GM23248 (cell line): Measurements from ENCODE around the gene SLC1A2. TPM values are rescaled to one million over a fixed set of nuclear protein-coding genes. Genes with fewer than 3 reads are reported as not detected.

Experiments used
- DNase-seq: peaks from one replicate; pipeline ENCODE4 v3.0.0-alpha.2; 2015
- H2AFZ ChIP-seq: fragments of 200-600 bp; sonication (generic); 2 replicates; pipeline ENCODE4 v1.6.1; 2016; ENCODE audit warnings: antibody characterized with exemption
- H3F3A ChIP-seq: fragments of 200-600 bp; sonication (generic); 2 replicates; pipeline ENCODE4 v1.6.1; 2016; ENCODE audit warnings: mild to moderate bottlenecking, antibody characterized with exemption, mixed run types; ENCODE audit not compliant: insufficient read depth
- H3K27ac ChIP-seq: fragments of 200-600 bp; sonication (generic); 2 replicates; pipeline ENCODE4 v1.5.1; 2016; ENCODE audit warnings: mild to moderate bottlenecking
- H3K27me3 ChIP-seq: fragments of 200-600 bp; sonication (generic); replicated peaks from 2 replicates; pipeline ENCODE4 v1.6.1; 2016; ENCODE audit warnings: mild to moderate bottlenecking; ENCODE audit not compliant: insufficient read depth
- H3K36me3 ChIP-seq: fragments of 200-600 bp; sonication (generic); 2 replicates; pipeline ENCODE4 v1.6.1; 2016; ENCODE audit warnings: low read depth, mild to moderate bottlenecking
- H3K4me1 ChIP-seq: fragments of 200-600 bp; sonication (generic); 2 replicates; pipeline ENCODE4 v1.6.1; 2016; ENCODE audit warnings: mild to moderate bottlenecking; ENCODE audit not compliant: insufficient read depth
- H3K4me2 ChIP-seq: fragments of 200-600 bp; sonication (generic); one replicate; pipeline ENCODE4 v1.6.1; 2016; ENCODE audit warnings: mild to moderate bottlenecking; ENCODE audit not compliant: unreplicated experiment
- H3K4me3 ChIP-seq: fragments of 200-600 bp; sonication (generic); 2 replicates; pipeline ENCODE4 v1.5.1; 2016; ENCODE audit warnings: mild to moderate bottlenecking
- H3K79me2 ChIP-seq: fragments of 200-600 bp; sonication (generic); 2 replicates; pipeline ENCODE4 v1.6.1; 2016; ENCODE audit warnings: mild to moderate bottlenecking; ENCODE audit not compliant: insufficient read depth
- H3K9ac ChIP-seq: fragments of 200-600 bp; sonication (generic); 2 replicates; pipeline ENCODE4 v1.6.1; 2016; ENCODE audit warnings: mild to moderate bottlenecking
- H3K9me2 ChIP-seq: fragments of 200-600 bp; sonication (generic); 2 replicates; pipeline ENCODE4 v1.6.1; 2016; ENCODE audit warnings: mixed run types, mild to moderate bottlenecking, moderate library complexity; ENCODE audit not compliant: insufficient read depth
- H3K9me3 ChIP-seq: fragments of 200-600 bp; sonication (generic); one replicate; pipeline ENCODE4 v1.6.1; 2017; ENCODE audit warnings: low read depth
- H4K20me1 ChIP-seq: fragments of 200-600 bp; sonication (generic); 2 replicates; pipeline ENCODE4 v1.6.0; 2016; ENCODE audit not compliant: insufficient read depth
- EZH2 ChIP-seq: fragments of 200-600 bp; sonication (generic); IDR thresholded peaks from 2 replicates; pipeline ENCODE4 v1.6.1; 2018; ENCODE audit warnings: antibody characterized with exemption, mild to moderate bottlenecking; ENCODE audit not compliant: insufficient read depth, poor library complexity, severe bottlenecking
- EZH2phosphoT487 ChIP-seq: fragments of 200-600 bp; sonication (generic); IDR thresholded peaks from 2 replicates; pipeline ENCODE4 v1.6.1; 2018; ENCODE audit warnings: antibody characterized with exemption, moderate library complexity, mild to moderate bottlenecking, low read depth; ENCODE audit not compliant: insufficient read depth
- WGBS, 2 experiments: methylation state at CpG; one replicate each; pipeline ENCODE4 v1.1.6; 2015 to 2017; ENCODE audit warnings: low lambda C conversion rate in 2 of 2, low coverage in 1 of 2; ENCODE audit errors: missing lambda C conversion rate in 2 of 2; 5-methylcytosine and 5-hydroxymethylcytosine counted together
- in situ Hi-C: fragments of 300-500 bp; cut with MboI; formaldehyde crosslinking; loops from 2 replicates; pipeline ENCODE4 v1.15.0; 2020
- polyA plus RNA-seq: library from polyadenylated mRNA; unstranded; fragments of >200 nt; fragmentation: Nextera tagmentation; extraction: Ambion mirVana; gene quantifications from 2 replicates; pipeline ENCODE4 v1.2.1, GENCODE V29; 2016
- total RNA-seq: library from RNA; depleted of rRNA; stranded (reverse); fragments of >200 nt; shearing (Covaris generic); gene quantifications from 2 replicates; pipeline ENCODE4 v1.2.3, GENCODE V29; 2014

SLC1A2 gene
- total and polyA plus RNA-seq, 2 experiments from 2014 or later: 0.88 to 1.2 TPM

DNA sequence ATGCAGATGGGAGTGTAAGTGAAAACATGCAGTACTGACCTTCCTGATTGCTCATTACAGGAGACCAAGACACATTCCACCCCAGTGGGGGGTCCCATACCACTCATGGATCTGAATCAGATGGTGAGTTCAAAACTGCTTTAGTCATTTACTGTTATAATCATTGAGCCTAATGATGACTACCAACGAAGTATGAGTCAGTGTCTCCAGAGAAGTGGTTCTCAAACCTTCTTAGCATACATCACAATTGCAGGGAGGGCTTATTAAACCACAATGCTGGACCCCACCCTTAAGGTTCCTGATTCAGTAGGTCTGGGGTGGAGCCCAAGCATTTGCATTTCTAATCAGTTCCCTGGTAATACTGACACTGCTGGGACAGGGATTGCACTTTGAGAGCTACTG is 204.6 kb downstream of the SLC1A2 start:
- Histone ChIP-seq H3K36me3 (peaks cover 59% of the 10 kb centered on the region), H3K27ac (peak overlapping the region; percentile 97), H3K9ac (peak overlapping the region; percentile 69), H2AFZ (no peak overlapping the region), H3K79me2 (peaks cover 43% of the 10 kb centered on the region), H3K9me2 (no peaks in the 10 kb centered on the region), H3K9me3 (no peaks in the 10 kb centered on the region), H3K4me1 (peaks cover 73% of the 10 kb centered on the region), H3K4me2 (peak overlapping the region; percentile 38), H3F3A (peaks cover 94% of the 10 kb centered on the region), H3K27me3 (no peaks in the 10 kb centered on the region), H3K4me3 (no peak overlapping the region), H4K20me1 (no peaks in the 10 kb centered on the region)
- peak; percentile 98 for DNase-seq
- TF ChIP-seq EZH2phosphoT487 (no peak), EZH2 (no peak)
- 0% methylated on average over 1 of the region's 1 CpG for WGBS, 2 experiments
- in situ Hi-C loops: no loop called here

DNA sequence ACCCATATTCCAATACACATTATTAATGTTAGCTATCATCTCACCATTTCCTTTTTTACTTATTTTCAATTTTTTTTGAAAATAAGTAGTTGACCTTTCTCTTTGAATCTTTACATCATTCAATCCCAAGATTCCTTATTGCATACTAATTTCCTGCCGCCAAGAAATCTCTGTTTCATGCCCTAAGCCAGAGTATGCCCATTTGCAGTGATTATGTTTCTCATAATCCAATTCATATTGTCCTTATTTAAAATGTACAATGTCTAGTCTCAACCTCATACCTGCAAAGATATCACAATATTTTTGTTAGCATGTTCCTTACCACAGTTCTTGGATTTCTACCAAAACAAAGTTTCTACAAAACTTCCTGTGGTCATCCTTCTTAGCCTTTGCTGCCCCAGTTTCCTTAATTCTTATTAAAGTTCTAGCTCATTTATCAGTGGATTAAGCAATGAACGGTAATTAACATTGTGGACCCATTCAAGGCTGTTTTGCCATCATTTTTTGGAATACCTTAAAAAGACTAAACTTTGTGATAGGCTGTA is 205.1 kb downstream of the SLC1A2 start:
- 34 to 42% methylated on average over 2 of the region's 2 CpGs for WGBS, 2 experiments
- Histone ChIP-seq H3K4me3 (no peak overlapping the region), H3K79me2 (peaks cover 47% of the 10 kb centered on the region), H3K27ac (peak overlapping the region; percentile 97), H3K36me3 (peaks cover 59% of the 10 kb centered on the region), H3K27me3 (no peaks in the 10 kb centered on the region), H3K4me1 (peaks cover 69% of the 10 kb centered on the region), H4K20me1 (no peaks in the 10 kb centered on the region), H3F3A (peaks cover 94% of the 10 kb centered on the region), H3K9ac (peak overlapping the region; percentile 69), H3K9me2 (no peaks in the 10 kb centered on the region), H2AFZ (no peak overlapping the region), H3K9me3 (no peaks in the 10 kb centered on the region), H3K4me2 (peak overlapping the region; percentile 38)
- in situ Hi-C loops: no loop called here
- peak; percentile 57 for DNase-seq
- TF ChIP-seq EZH2 (no peak), EZH2phosphoT487 (no peak)

DNA sequence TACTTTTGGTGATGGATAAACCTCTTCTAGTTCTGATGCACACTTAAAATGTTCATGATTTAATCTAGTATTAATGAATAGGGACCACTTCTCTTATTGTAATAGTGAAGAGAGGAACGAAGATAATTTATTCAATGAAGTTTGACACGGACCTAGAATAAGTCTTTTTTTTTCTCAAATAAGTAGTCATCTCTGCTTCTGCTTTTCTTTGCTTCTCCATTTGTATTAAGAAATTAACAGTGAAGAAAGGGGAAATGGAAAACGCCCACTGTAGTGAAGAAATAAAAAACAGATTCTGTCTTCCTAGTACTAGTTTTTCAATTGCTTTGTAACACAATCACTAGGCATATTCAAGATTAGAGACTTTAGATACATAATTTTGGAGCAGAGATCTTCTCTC is 207.4 kb downstream of the SLC1A2 start:
- WGBS, 2 experiments: 8 to 9% methylated on average over 3 of the region's 3 CpGs
- Histone ChIP-seq H3K27ac (peak overlapping the region; percentile 97), H3K9me2 (no peaks in the 10 kb centered on the region), H3K4me2 (peak overlapping the region; percentile 35), H3K79me2 (peaks cover 70% of the 10 kb centered on the region), H3K4me1 (peaks cover 52% of the 10 kb centered on the region), H3F3A (peaks cover 96% of the 10 kb centered on the region), H4K20me1 (no peaks in the 10 kb centered on the region), H3K9ac (peak overlapping the region; percentile 69), H2AFZ (no peak overlapping the region), H3K36me3 (peaks cover 61% of the 10 kb centered on the region), H3K4me3 (peak overlapping the region; percentile 5; the same call in 1 of the 2 replicates), H3K9me3 (no peaks in the 10 kb centered on the region), H3K27me3 (no peaks in the 10 kb centered on the region)
- DNase-seq: peak; percentile 35
- in situ Hi-C loops: no loop called here
- TF ChIP-seq EZH2 (no peak), EZH2phosphoT487 (no peak)

DNA sequence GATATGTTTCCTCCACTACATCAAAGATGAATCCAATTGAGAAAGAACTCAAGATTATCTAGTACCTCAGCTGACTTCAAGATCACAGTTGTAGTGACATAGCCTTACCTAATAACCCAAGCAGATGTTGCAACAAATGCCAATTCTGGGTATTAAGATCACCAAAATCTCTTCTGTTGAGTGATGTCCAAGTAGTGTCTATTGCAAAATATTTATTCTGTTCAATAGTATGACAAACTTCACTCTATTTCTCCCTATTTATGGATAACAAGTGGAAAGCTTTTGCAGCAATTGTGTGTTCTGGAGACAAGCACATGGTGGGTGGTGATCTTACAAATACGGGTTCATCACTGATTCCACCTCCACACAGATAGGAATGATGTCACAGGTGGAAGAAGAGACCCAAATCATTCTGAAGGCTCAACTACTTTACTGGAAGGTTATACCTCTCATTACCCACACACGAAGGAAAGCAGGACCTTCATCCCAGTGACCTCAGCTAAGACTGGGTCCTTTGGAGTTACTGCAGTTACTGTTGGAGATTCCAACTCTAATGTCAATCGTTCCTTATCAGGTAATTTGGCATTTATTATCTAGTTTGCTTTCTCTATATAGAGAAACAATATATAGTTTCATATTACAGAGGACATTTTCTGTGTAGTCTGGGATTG is 208.3 kb downstream of the SLC1A2 start:
- H3K27ac ChIP-seq: peak overlapping the region; percentile 97
- H3K36me3 ChIP-seq: peaks cover 59% of the 10 kb centered on the region
- peak; percentile 42 for DNase-seq
- in situ Hi-C loops: no loop called here
- WGBS, 2 experiments: 62 to 73% methylated on average over 3 of the region's 3 CpGs
- H3K79me2 ChIP-seq: peaks cover 70% of the 10 kb centered on the region
- no peak overlapping the region for H2AFZ ChIP-seq
- no peaks in the 10 kb centered on the region for H3K9me3 ChIP-seq
- no peak overlapping the region for H3K4me3 ChIP-seq
- H3F3A ChIP-seq: peaks cover 95% of the 10 kb centered on the region
- peaks cover 43% of the 10 kb centered on the region for H3K4me1 ChIP-seq
- H4K20me1 ChIP-seq: no peaks in the 10 kb centered on the region
- no peak for TF ChIP-seq EZH2phosphoT487
- no peak for TF ChIP-seq EZH2
- H3K9me2 ChIP-seq: no peaks in the 10 kb centered on the region
- H3K4me2 ChIP-seq: no peak overlapping the region
- H3K27me3 ChIP-seq: no peaks in the 10 kb centered on the region
- H3K9ac ChIP-seq: no peak overlapping the region
